B cell (primary cell): ENCODE results near the gene GLP2R.

Experiments used
- CTCF ChIP-seq: fragments of 200-600 bp; IDR thresholded peaks from one replicate; pipeline ENCODE4 v1.8.0; 2022; ENCODE audit warnings: antibody characterized with exemption, mild to moderate bottlenecking
- EZH2 ChIP-seq: IDR thresholded peaks from 2 replicates; pipeline ENCODE4 v1.6.1; 2012; ENCODE audit warnings: borderline replicate concordance, low read depth, mild to moderate bottlenecking, moderate library complexity, low read length; ENCODE audit not compliant: insufficient read depth, poor library complexity, severe bottlenecking

- no peak for TF ChIP-seq CTCF
- TF ChIP-seq EZH2 = no peak
These were observed 33.4 kb upstream of the GLP2R start for GRCh38 chr17:9792181-9792840.
